ENCODE data around the gene CHN2.

The CHN2 gene

GRCh38 chr7:29194594-29195427, at the start of gene CHN2:
CHN2 (plus strand) TSS chr7:29194775.
- DNase-seq: peak; percentile 73

- no peak for DNase-seq
Observed at GRCh38 chr7:29145553-29146056, 49.0 kb upstream of the CHN2 start.

- DNase-seq: no peak
Observed at GRCh38 chr7:29146057-29146706, 48.4 kb upstream of the CHN2 start, which contains the start of gene CPVL. CPVL (minus strand) TSS chr7:29146537; CDS start chr7:29121061, 25,476 bp downstream.

- DNase-seq: no peak
Observed at GRCh38 chr7:29146888-29147609, 47.5 kb upstream of the CHN2 start.

GRCh38 chr7:29147821-29148220, 46.8 kb upstream of the CHN2 start:
- no peak for DNase-seq

GRCh38 chr7:29149036-29149435, 45.5 kb upstream of the CHN2 start:
- DNase-seq: no peak

GRCh38 chr7:29150856-29151255, 43.7 kb upstream of the CHN2 start:
- DNase-seq: no peak

- DNase-seq: no peak
Observed at GRCh38 chr7:29154076-29154475, 40.5 kb upstream of the CHN2 start.

- DNase-seq: no peak
Observed at GRCh38 chr7:29156907-29157452, 37.6 kb upstream of the CHN2 start.

GRCh38 chr7:29158795-29159423, 35.7 kb upstream of the CHN2 start:
- DNase-seq: no peak

- DNase-seq: no peak
Observed at GRCh38 chr7:29160080-29160479, 34.5 kb upstream of the CHN2 start.

GRCh38 chr7:29161231-29161630, 33.3 kb upstream of the CHN2 start:
- DNase-seq: no peak

GRCh38 chr7:29162577-29162976, 32.0 kb upstream of the CHN2 start:
- DNase-seq: no peak

- DNase-seq: no peak
Observed at GRCh38 chr7:29163854-29164253, 30.7 kb upstream of the CHN2 start.

- DNase-seq: no peak
Observed at GRCh38 chr7:29167721-29168120, 26.9 kb upstream of the CHN2 start.

GRCh38 chr7:29170781-29171180, 23.8 kb upstream of the CHN2 start:
- DNase-seq: no peak

GRCh38 chr7:29173458-29173857, 21.1 kb upstream of the CHN2 start:
- DNase-seq: no peak

GRCh38 chr7:29177963-29178600, 16.5 kb upstream of the CHN2 start:
- DNase-seq: no peak

- DNase-seq: no peak
Observed at GRCh38 chr7:29179115-29179514, 15.5 kb upstream of the CHN2 start.

GRCh38 chr7:29184599-29184998, 10.0 kb upstream of the CHN2 start:
- DNase-seq: no peak

- no peak for DNase-seq
Observed at GRCh38 chr7:29185613-29186012, 9.0 kb upstream of the CHN2 start.

- peak; percentile 76 for DNase-seq
Observed at GRCh38 chr7:29189743-29190201, 4.8 kb upstream of the CHN2 start.
